IPS-15b (cell line): ENCODE measurements around the gene RGS12.

Experiments
- H3K27me3 ChIP-seq: one replicate; pipeline ENCODE4 v1.6.1; 2013; ENCODE audit warnings: low read length; ENCODE audit not compliant: control insufficient read depth, insufficient read depth
- H3K36me3 ChIP-seq: one replicate; pipeline ENCODE4 v1.6.1; 2013; ENCODE audit warnings: low read length; ENCODE audit not compliant: control insufficient read depth, insufficient read depth
- H3K4me1 ChIP-seq: one replicate; pipeline ENCODE4 v1.6.1; 2013; ENCODE audit warnings: mild to moderate bottlenecking, low read length; ENCODE audit not compliant: control insufficient read depth, insufficient read depth
- H3K4me3 ChIP-seq: one replicate; pipeline ENCODE4 v1.5.1; 2013; ENCODE audit warnings: low read depth, low read length
- H3K9ac ChIP-seq: one replicate; pipeline ENCODE4 v1.6.1; 2013; ENCODE audit warnings: low read depth, mild to moderate bottlenecking, low read length
- H3K9me3 ChIP-seq: one replicate; pipeline ENCODE4 v1.6.1; 2013; ENCODE audit warnings: mild to moderate bottlenecking, low read length; ENCODE audit not compliant: control insufficient read depth, insufficient read depth

RGS12 gene

GRCh38 chr4:3313556-3314228, 20.9 kb downstream of the RGS12 start:
- Histone ChIP-seq H3K36me3 (peaks cover 5% of the 10 kb centered on the region), H3K27me3 (no peaks in the 10 kb centered on the region)

GRCh38 chr4:3314706-3315260, 22.0 kb downstream of the RGS12 start:
- Histone ChIP-seq H3K9ac (no peak overlapping the region), H3K4me1 (peaks cover 3% of the 10 kb centered on the region), H3K4me3 (no peak overlapping the region), H3K9me3 (no peaks in the 10 kb centered on the region), H3K36me3 (peaks cover 5% of the 10 kb centered on the region), H3K27me3 (no peaks in the 10 kb centered on the region)

More at GRCh38 chr4:3313556-3314228, 20.9 kb downstream of the RGS12 start:
- H3K9me3 ChIP-seq: no peaks in the 10 kb centered on the region
- H3K4me1 ChIP-seq: no peaks in the 10 kb centered on the region
- no peak overlapping the region for H3K9ac ChIP-seq
- H3K4me3 ChIP-seq: no peak overlapping the region

GRCh38 chr4:3315566-3315965, 22.7 kb downstream of the RGS12 start:
- H3K9ac ChIP-seq: no peak overlapping the region
- no peak overlapping the region for H3K4me3 ChIP-seq
- peaks cover 3% of the 10 kb centered on the region for H3K4me1 ChIP-seq
- peaks cover 5% of the 10 kb centered on the region for H3K36me3 ChIP-seq
- no peaks in the 10 kb centered on the region for H3K9me3 ChIP-seq
- no peaks in the 10 kb centered on the region for H3K27me3 ChIP-seq

GRCh38 chr4:3316146-3316545, 23.3 kb downstream of the RGS12 start:
- H3K36me3 ChIP-seq: peaks cover 5% of the 10 kb centered on the region
- peaks cover 3% of the 10 kb centered on the region for H3K4me1 ChIP-seq

GRCh38 chr4:3317011-3317655, 24.3 kb downstream of the RGS12 start:
- Histone ChIP-seq H3K36me3 (peaks cover 5% of the 10 kb centered on the region), H3K4me3 (no peak overlapping the region), H3K27me3 (no peaks in the 10 kb centered on the region), H3K9ac (no peak overlapping the region), H3K9me3 (no peaks in the 10 kb centered on the region), H3K4me1 (peaks cover 3% of the 10 kb centered on the region)

More at GRCh38 chr4:3316146-3316545, 23.3 kb downstream of the RGS12 start:
- no peak overlapping the region for H3K4me3 ChIP-seq
- H3K9ac ChIP-seq: no peak overlapping the region
- H3K27me3 ChIP-seq: no peaks in the 10 kb centered on the region
- no peaks in the 10 kb centered on the region for H3K9me3 ChIP-seq

GRCh38 chr4:3317656-3318211, 24.9 kb downstream of the RGS12 start:
- peaks cover 3% of the 10 kb centered on the region for H3K4me1 ChIP-seq
- H3K36me3 ChIP-seq: peaks cover 5% of the 10 kb centered on the region
- H3K4me3 ChIP-seq: no peak overlapping the region
- no peaks in the 10 kb centered on the region for H3K27me3 ChIP-seq
- H3K9me3 ChIP-seq: no peaks in the 10 kb centered on the region
- no peak overlapping the region for H3K9ac ChIP-seq

- Histone ChIP-seq H3K4me3 (no peak overlapping the region), H3K9ac (no peak overlapping the region), H3K9me3 (no peaks in the 10 kb centered on the region), H3K27me3 (no peaks in the 10 kb centered on the region), H3K36me3 (peaks cover 5% of the 10 kb centered on the region), H3K4me1 (peaks cover 3% of the 10 kb centered on the region)
These were observed 25.8 kb downstream of the RGS12 start for GRCh38 chr4:3318561-3319021.

GRCh38 chr4:3320361-3321023, 27.7 kb downstream of the RGS12 start:
- Histone ChIP-seq H3K9ac (no peak overlapping the region), H3K36me3 (peaks cover 2% of the 10 kb centered on the region), H3K9me3 (no peaks in the 10 kb centered on the region), H3K27me3 (no peaks in the 10 kb centered on the region), H3K4me1 (peaks cover 7% of the 10 kb centered on the region), H3K4me3 (no peak overlapping the region)

- Histone ChIP-seq H3K9me3 (no peaks in the 10 kb centered on the region), H3K36me3 (peaks cover 2% of the 10 kb centered on the region), H3K4me1 (peaks cover 7% of the 10 kb centered on the region), H3K4me3 (no peak overlapping the region), H3K9ac (no peak overlapping the region), H3K27me3 (no peaks in the 10 kb centered on the region)
These were observed 28.6 kb downstream of the RGS12 start for GRCh38 chr4:3321295-3321889.

- Histone ChIP-seq H3K9me3 (no peaks in the 10 kb centered on the region), H3K27me3 (no peaks in the 10 kb centered on the region), H3K4me1 (peaks cover 7% of the 10 kb centered on the region), H3K36me3 (no peaks in the 10 kb centered on the region), H3K9ac (no peak overlapping the region), H3K4me3 (no peak overlapping the region)
These were observed 29.3 kb downstream of the RGS12 start for GRCh38 chr4:3322059-3322550.

- H3K4me3 ChIP-seq: no peak overlapping the region
- H3K9ac ChIP-seq: no peak overlapping the region
- peaks cover 7% of the 10 kb centered on the region for H3K4me1 ChIP-seq
- H3K36me3 ChIP-seq: no peaks in the 10 kb centered on the region
- no peaks in the 10 kb centered on the region for H3K27me3 ChIP-seq
- no peaks in the 10 kb centered on the region for H3K9me3 ChIP-seq
These were observed 30.3 kb downstream of the RGS12 start for GRCh38 chr4:3323071-3323481.
